Rectal smooth muscle tissue (tissue), 1 donor: ENCODE data around the gene P3H3.

Experiments
- H3K27ac ChIP-seq: one replicate; pipeline ENCODE4 v1.7.0; 2013; ENCODE audit warnings: low read depth, low read length, inconsistent platforms
- H3K27me3 ChIP-seq: one replicate; pipeline ENCODE4 v1.7.0; 2013; ENCODE audit warnings: low read length; ENCODE audit not compliant: control insufficient read depth, insufficient read depth
- H3K36me3 ChIP-seq: one replicate; pipeline ENCODE4 v1.7.0; 2013; ENCODE audit warnings: low read length; ENCODE audit not compliant: control insufficient read depth, insufficient read depth
- H3K4me1 ChIP-seq: one replicate; pipeline ENCODE4 v1.7.0; 2013; ENCODE audit warnings: low read length; ENCODE audit not compliant: control insufficient read depth, insufficient read depth
- H3K4me3 ChIP-seq: one replicate; pipeline ENCODE4 v1.7.0; 2013; ENCODE audit warnings: low read length
- H3K9ac ChIP-seq: one replicate; pipeline ENCODE4 v1.7.0; 2013; ENCODE audit warnings: low read length

The P3H3 gene

DNA sequence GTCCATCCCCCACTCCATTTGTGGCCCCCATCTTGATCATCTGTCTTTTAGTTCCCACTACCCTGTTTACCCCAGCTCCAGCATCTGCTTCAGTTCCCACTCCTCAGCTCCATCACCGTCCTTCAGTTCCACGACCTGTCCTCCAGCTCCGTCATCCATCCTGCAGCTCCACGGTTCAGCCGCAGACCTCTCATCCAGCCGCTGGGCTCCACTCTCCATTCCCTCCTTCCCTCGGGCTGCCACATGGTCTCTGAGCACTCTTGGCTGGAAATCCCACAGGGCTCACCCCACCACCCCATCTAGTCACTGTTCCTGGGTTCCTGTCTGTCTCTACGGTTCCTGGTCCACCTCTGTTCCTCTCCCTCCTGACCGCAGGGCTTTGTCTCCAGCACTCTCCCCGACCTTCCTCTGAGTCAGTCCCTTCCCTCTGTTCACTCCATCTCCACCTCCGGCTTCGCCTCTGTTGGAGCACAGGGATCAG lies 3.3 kb upstream of the P3H3 start:
- Histone ChIP-seq H3K27ac (no peak overlapping the region), H3K36me3 (no peaks in the 10 kb centered on the region), H3K9ac (no peak overlapping the region), H3K4me1 (peaks cover 18% of the 10 kb centered on the region), H3K4me3 (no peak overlapping the region), H3K27me3 (peaks cover 9% of the 10 kb centered on the region)

GRCh38 chr12:6825398-6826124 lies 2.6 kb upstream of the P3H3 start:
- H3K4me3 ChIP-seq = peak overlapping the region; percentile 46
- no peak overlapping the region for H3K27ac ChIP-seq
- H3K4me1 ChIP-seq = peaks cover 18% of the 10 kb centered on the region
- H3K27me3 ChIP-seq = peaks cover 5% of the 10 kb centered on the region
- no peaks in the 10 kb centered on the region for H3K36me3 ChIP-seq
- no peak overlapping the region for H3K9ac ChIP-seq

- no peak overlapping the region for H3K4me3 ChIP-seq
- H3K4me1 ChIP-seq = peaks cover 15% of the 10 kb centered on the region
- H3K27ac ChIP-seq = no peak overlapping the region
- no peak overlapping the region for H3K9ac ChIP-seq
- no peaks in the 10 kb centered on the region for H3K36me3 ChIP-seq
- peaks cover 5% of the 10 kb centered on the region for H3K27me3 ChIP-seq
These were observed 2.0 kb upstream of the P3H3 start for GRCh38 chr12:6826125-6826733.

- Histone ChIP-seq H3K9ac (no peak overlapping the region), H3K27ac (peak overlapping the region; percentile 3), H3K27me3 (peaks cover 5% of the 10 kb centered on the region), H3K4me1 (peaks cover 15% of the 10 kb centered on the region), H3K4me3 (no peak overlapping the region), H3K36me3 (no peaks in the 10 kb centered on the region)
These were observed 1.3 kb upstream of the P3H3 start for GRCh38 chr12:6826734-6827436.

DNA sequence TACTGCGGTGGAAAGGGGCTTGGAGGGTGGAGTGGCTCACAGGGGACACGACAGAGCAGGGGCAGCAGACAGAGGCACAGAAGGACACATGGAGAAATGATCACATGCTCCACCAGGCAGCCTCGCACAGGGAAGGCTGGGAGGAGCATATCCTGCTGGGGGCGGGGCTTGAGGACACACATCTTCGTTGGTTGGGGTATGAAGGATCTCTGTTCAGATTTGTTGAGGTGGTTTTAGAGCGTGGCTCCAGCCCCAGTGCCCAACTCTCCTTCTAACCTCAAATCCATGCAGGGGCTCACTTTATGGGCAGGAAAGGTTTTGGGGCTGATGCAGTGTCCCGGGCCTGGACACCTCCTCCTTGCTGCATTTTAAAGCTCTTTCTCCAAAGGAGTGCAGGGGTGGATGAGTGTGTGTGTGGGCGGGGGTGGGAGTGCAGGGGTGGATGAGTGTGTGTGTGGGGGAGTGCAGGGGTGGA lies 733 bp upstream of the P3H3 start:
- Histone ChIP-seq H3K27me3 (peaks cover 3% of the 10 kb centered on the region), H3K4me3 (peak overlapping the region; percentile 23), H3K27ac (peak overlapping the region; percentile 3), H3K36me3 (no peaks in the 10 kb centered on the region), H3K4me1 (peaks cover 15% of the 10 kb centered on the region), H3K9ac (no peak overlapping the region)

DNA sequence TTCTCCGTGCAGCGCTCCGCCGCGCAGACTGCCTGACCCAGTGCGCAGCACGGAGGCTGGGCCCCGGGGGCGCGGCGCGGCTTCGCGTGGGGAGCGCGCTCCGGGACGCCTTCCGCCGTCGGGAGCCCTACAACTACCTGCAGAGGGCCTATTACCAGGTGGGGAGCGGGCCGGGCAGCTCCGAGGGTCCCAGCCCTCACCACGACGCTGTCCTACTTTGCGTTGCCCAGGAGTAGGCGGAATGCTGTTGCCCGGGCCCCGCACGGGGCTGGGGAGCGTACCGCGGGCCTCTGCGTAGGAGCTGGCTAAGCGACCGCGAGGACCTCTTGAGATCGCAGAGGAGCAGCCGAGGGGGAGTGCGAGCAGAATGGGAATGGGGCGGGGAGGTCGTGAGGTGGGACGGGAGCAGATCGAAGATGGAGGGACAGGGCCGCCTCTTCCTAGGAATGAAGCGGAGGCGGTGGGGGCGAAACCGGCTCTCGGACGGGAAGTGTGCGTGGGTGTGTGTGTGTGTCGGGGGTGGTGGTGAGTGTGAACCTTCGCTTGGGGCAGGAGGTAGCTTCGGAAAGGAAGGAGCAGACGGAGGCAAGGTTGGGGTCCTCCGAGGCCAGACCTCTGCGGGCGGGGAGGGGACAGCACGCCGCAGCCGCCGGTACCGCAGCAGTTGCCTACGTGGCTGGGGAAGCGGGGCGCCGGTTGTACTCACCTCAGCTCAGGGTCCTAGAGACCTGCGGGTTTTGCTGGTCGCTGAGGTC lies 751 bp downstream of the P3H3 start:
- H3K9ac ChIP-seq = peak overlapping the region; percentile 85
- peak overlapping the region; percentile 82 for H3K27ac ChIP-seq
- peaks cover 15% of the 10 kb centered on the region for H3K4me1 ChIP-seq
- H3K4me3 ChIP-seq = peak overlapping the region; percentile 87
- peaks cover 3% of the 10 kb centered on the region for H3K27me3 ChIP-seq
- no peaks in the 10 kb centered on the region for H3K36me3 ChIP-seq

- peak overlapping the region; percentile 82 for H3K27ac ChIP-seq
- H3K27me3 ChIP-seq = peaks cover 3% of the 10 kb centered on the region
- peak overlapping the region; percentile 87 for H3K4me3 ChIP-seq
- H3K9ac ChIP-seq = no peak overlapping the region
- H3K4me1 ChIP-seq = peaks cover 15% of the 10 kb centered on the region
- H3K36me3 ChIP-seq = no peaks in the 10 kb centered on the region
These were observed 1.5 kb downstream of the P3H3 start for GRCh38 chr12:6829536-6830220.

DNA sequence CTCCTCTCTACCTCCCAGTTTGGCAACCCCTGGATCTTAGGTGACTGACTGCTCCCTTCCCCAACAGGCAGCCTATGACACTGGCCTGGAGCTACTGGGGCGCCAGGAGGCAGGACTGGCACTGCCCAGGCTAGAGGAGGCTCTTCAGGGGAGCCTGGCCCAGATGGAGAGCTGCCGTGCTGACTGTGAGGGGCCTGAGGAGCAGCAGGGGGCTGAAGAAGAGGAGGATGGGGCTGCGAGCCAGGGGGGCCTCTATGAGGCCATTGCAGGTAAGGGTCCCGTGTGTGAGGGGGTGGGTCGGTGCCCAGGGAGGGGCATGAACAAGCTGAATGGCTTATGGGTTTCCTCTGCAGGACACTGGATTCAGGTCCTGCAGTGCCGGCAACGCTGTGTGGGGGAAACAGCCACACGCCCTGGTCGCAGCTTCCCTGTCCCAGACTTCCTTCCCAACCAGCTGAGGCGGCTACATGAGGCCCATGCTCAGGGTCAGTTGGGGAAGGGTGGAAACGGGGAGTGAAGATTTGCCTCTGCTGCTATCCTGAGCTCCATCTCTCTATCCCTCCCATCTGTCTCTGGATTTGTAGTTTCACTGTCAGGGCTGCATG lies 2.2 kb downstream of the P3H3 start:
- Histone ChIP-seq H3K27ac (no peak overlapping the region), H3K4me3 (no peak overlapping the region), H3K9ac (no peak overlapping the region), H3K36me3 (no peaks in the 10 kb centered on the region), H3K27me3 (no peaks in the 10 kb centered on the region), H3K4me1 (peaks cover 8% of the 10 kb centered on the region)

GRCh38 chr12:6830999-6831398 lies 2.8 kb downstream of the P3H3 start:
- no peak overlapping the region for H3K9ac ChIP-seq
- H3K4me1 ChIP-seq = peaks cover 7% of the 10 kb centered on the region
- H3K27me3 ChIP-seq = no peaks in the 10 kb centered on the region
- H3K36me3 ChIP-seq = no peaks in the 10 kb centered on the region
- H3K4me3 ChIP-seq = no peak overlapping the region
- no peak overlapping the region for H3K27ac ChIP-seq

DNA sequence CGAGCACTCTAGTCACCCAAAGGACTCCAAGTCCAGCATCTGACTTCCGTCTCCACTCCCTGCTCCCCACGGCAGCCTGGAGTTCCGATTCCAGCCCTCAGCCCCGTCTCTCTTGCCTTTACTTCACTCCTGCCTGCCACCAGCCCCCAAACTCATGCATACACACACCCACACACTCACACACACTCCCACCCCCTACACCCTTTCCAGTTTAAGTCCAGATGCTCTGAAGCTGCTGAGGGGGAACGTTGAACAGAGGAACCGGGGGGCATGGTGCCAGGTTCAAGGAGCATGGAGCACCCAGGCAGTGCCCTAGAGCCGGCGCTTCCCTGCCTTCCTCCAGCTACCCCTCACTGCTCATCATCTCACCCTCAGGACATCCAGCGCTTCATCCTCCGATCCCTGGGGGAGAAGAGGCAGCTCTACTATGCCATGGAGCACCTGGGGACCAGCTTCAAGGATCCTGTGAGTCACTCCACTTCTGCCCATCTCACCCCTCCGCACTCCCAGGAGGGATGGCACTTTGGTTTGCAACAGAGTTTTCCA lies 3.3 kb downstream of the P3H3 start:
- peaks cover 7% of the 10 kb centered on the region for H3K4me1 ChIP-seq
- H3K9ac ChIP-seq = no peak overlapping the region
- no peak overlapping the region for H3K4me3 ChIP-seq
- no peaks in the 10 kb centered on the region for H3K27me3 ChIP-seq
- H3K27ac ChIP-seq = no peak overlapping the region
- H3K36me3 ChIP-seq = peaks cover under 1% of the 10 kb centered on the region

DNA sequence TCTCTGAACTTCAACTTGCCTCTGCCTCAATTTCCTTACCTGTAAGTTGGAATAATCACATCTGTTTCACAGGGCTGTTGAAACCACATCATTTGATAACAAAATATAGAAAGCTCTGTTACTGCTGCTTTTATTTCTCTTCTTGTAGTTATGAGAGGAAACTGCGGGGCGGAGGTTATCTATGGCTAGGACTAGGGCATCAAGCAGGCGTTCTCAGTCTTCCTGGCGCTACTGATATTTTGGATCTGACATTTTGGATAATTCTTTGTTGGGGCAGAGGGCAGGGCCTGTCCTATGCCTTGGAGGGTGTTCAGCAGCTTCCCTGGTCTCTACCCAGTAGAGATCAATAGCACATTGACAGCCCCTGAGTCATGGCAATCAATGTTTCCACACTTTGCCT lies 3.9 kb downstream of the P3H3 start:
- no peak overlapping the region for H3K27ac ChIP-seq
- H3K4me1 ChIP-seq = peaks cover 4% of the 10 kb centered on the region
- peaks cover 2% of the 10 kb centered on the region for H3K36me3 ChIP-seq
- no peak overlapping the region for H3K4me3 ChIP-seq
- no peak overlapping the region for H3K9ac ChIP-seq
- no peaks in the 10 kb centered on the region for H3K27me3 ChIP-seq
